Common myeloid progenitor, CD34-positive (primary cell): Measurements from ENCODE around the gene TMEM242.

ENCODE experiments used
- CTCF ChIA-PET: fragments of 350-600 bp; sonication (Branson Sonifier 250); formaldehyde crosslinking; loops from one replicate; lab custom pipeline; 2021; ENCODE audit warnings: antibody characterized with exemption; lab: Charles Lee
- POLR2A ChIA-PET: fragments of 350-600 bp; sonication (Branson Sonifier 250); formaldehyde crosslinking; loops from one replicate; lab custom pipeline; 2021; ENCODE audit warnings: antibody characterized with exemption; lab: Charles Lee
- DNase-seq, 3 donors: peaks; one replicate each; pipeline versions ENCODE4 v3.0.0 to v3.0.0-alpha.2; 2013
- H3K27ac ChIP-seq, 2 experiments: 1 replicate in 1 of 2; 2 replicates in 1 of 2; pipeline ENCODE4 v1.7.0; 2013; ENCODE audit warnings: inconsistent platforms in 2 of 2, low read length in 2 of 2, mild to moderate bottlenecking in 2 of 2, low read depth in 1 of 2, moderate library complexity in 1 of 2; ENCODE audit not compliant: severe bottlenecking in 2 of 2, insufficient read depth in 1 of 2, poor library complexity in 1 of 2
- H3K27me3 ChIP-seq, 5 experiments: replicated peaks in 2 of 5; 1 replicate in 3 of 5; 2 replicates in 2 of 5; pipeline versions ENCODE4 v1.6.1 to v1.7.0; 2013; ENCODE audit warnings: low read length in 4 of 5, mild to moderate bottlenecking in 2 of 5, moderate library complexity in 2 of 5, inconsistent platforms in 1 of 5; ENCODE audit not compliant: insufficient read depth in 5 of 5, control insufficient read depth in 4 of 5
- H3K36me3 ChIP-seq, 4 experiments: 1 replicate in 2 of 4; 2 replicates in 2 of 4; pipeline versions ENCODE4 v1.6.1 to v1.7.0; 2013; ENCODE audit warnings: low read length in 3 of 4, control low read depth in 1 of 4, mild to moderate bottlenecking in 1 of 4; ENCODE audit not compliant: control insufficient read depth in 4 of 4, insufficient read depth in 4 of 4
- H3K4me1 ChIP-seq, 4 experiments: 1 replicate in 3 of 4; 2 replicates in 1 of 4; pipeline versions ENCODE4 v1.6.1 to v1.7.1; 2013; ENCODE audit warnings: low read length in 3 of 4, mild to moderate bottlenecking in 3 of 4, control low read depth in 1 of 4, inconsistent platforms in 1 of 4, moderate library complexity in 1 of 4; ENCODE audit not compliant: control insufficient read depth in 4 of 4, insufficient read depth in 4 of 4; ENCODE audit errors: control extremely low read depth in 1 of 4
- H3K4me3 ChIP-seq, 7 experiments: 1 replicate in 4 of 7; 2 replicates in 3 of 7; pipeline versions ENCODE4 v1.5.1 to v1.7.0; 2013; ENCODE audit warnings: mild to moderate bottlenecking in 7 of 7, low read length in 6 of 7, moderate library complexity in 6 of 7, inconsistent platforms in 2 of 7, low read depth in 2 of 7, control low read depth in 1 of 7; ENCODE audit not compliant: insufficient read depth in 4 of 7, control insufficient read depth in 1 of 7; ENCODE audit errors: extremely low read depth in 1 of 7
- H3K9me3 ChIP-seq, 5 experiments: 1 replicate in 4 of 5; 2 replicates in 1 of 5; pipeline versions ENCODE4 v1.6.1 to v1.7.1; 2013; ENCODE audit warnings: low read length in 4 of 5, mild to moderate bottlenecking in 2 of 5, inconsistent platforms in 1 of 5, low read depth in 1 of 5, moderate library complexity in 1 of 5; ENCODE audit not compliant: control insufficient read depth in 4 of 5, insufficient read depth in 2 of 5; ENCODE audit errors: control extremely low read depth in 1 of 5
- WGBS: methylation state at CpG from one replicate; pipeline ENCODE4 v1.1.5; 2013; ENCODE audit not compliant: insufficient coverage; 5-methylcytosine and 5-hydroxymethylcytosine counted together

The TMEM242 gene

GRCh38 chr6:157335829-157336228 is 12.5 kb upstream of the TMEM242 start:
- H3K27ac ChIP-seq: no peak overlapping the region
- no peaks in the 10 kb centered on the region for H3K9me3 ChIP-seq
- no peak overlapping the region for H3K4me3 ChIP-seq
- POLR2A ChIA-PET: no interaction called here
- DNase-seq: no peak
- no peaks in the 10 kb centered on the region for H3K36me3 ChIP-seq
- H3K27me3 ChIP-seq: no peaks in the 10 kb centered on the region
- H3K4me1 ChIP-seq: peaks cover 0 to 10% (median 5%) of the 10 kb centered on the region in 4 experiments
- CTCF ChIA-PET: interaction anchor here (1.1 to 10.6 kb wide), 5 partner anchors 9 to 29 kb away, joined by 3 to 71 read pairs (median 4); partner anchors contain the start of gene TMEM242
- 86% methylated on average over 4 of the region's 6 CpGs for WGBS

- POLR2A ChIA-PET: no interaction called here
- Histone ChIP-seq H3K27me3 (peaks cover 0 to 2% (median 0%) of the 10 kb centered on the region in 5 experiments), H3K4me1 (peaks cover 0 to 10% (median 5%) of the 10 kb centered on the region in 4 experiments), H3K27ac (no peak overlapping the region), H3K36me3 (no peaks in the 10 kb centered on the region), H3K4me3 (no peak overlapping the region), H3K9me3 (no peaks in the 10 kb centered on the region)
- WGBS: 79% methylated on average over 2 of the region's 3 CpGs
- CTCF ChIA-PET: interaction anchor here (0.6 to 10.6 kb wide), 7 partner anchors 9 to 744 kb away, joined by 3 to 71 read pairs (median 3); partner anchors contain the start of gene TMEM242
- no peak for DNase-seq
Observed at GRCh38 chr6:157333956-157334355, 10.6 kb upstream of the TMEM242 start.

GRCh38 chr6:157333537-157333936 is 10.2 kb upstream of the TMEM242 start:
- H3K9me3 ChIP-seq: no peaks in the 10 kb centered on the region
- DNase-seq: no peak
- H3K36me3 ChIP-seq: no peaks in the 10 kb centered on the region
- H3K4me1 ChIP-seq: peaks cover 0 to 10% (median 5%) of the 10 kb centered on the region in 4 experiments
- no peak overlapping the region for H3K4me3 ChIP-seq
- H3K27ac ChIP-seq: no peak overlapping the region
- peaks cover 0 to 2% (median 0%) of the 10 kb centered on the region in 5 experiments for H3K27me3 ChIP-seq
- CTCF ChIA-PET: interaction anchor here (0.6 to 10.6 kb wide), 7 partner anchors 9 to 744 kb away, joined by 3 to 71 read pairs (median 3); partner anchors contain the start of gene TMEM242
- 95% methylated on average over 4 of the region's 4 CpGs for WGBS
- POLR2A ChIA-PET: no interaction called here

GRCh38 chr6:157332813-157333212 is 9.5 kb upstream of the TMEM242 start:
- H3K9me3 ChIP-seq: no peaks in the 10 kb centered on the region
- no peak for DNase-seq
- H3K4me1 ChIP-seq: peaks cover 0 to 6% (median 5%) of the 10 kb centered on the region in 4 experiments
- ChIA-PET POLR2A (no interaction called here), CTCF (interaction anchor here (1.1 to 10.6 kb wide), 5 partner anchors 8 to 131 kb away, joined by 3 to 71 read pairs (median 4); partner anchors contain the start of gene TMEM242)
- H3K27me3 ChIP-seq: peaks cover 0 to 2% (median 0%) of the 10 kb centered on the region in 5 experiments
- no peak overlapping the region for H3K27ac ChIP-seq
- no peaks in the 10 kb centered on the region for H3K36me3 ChIP-seq
- WGBS: 95% methylated on average over 5 of the region's 7 CpGs
- H3K4me3 ChIP-seq: no peak overlapping the region

- Histone ChIP-seq H3K4me1 (no peaks in the 10 kb centered on the region), H3K27me3 (peaks cover 0 to 5% (median 0%) of the 10 kb centered on the region in 5 experiments), H3K27ac (no peak overlapping the region), H3K36me3 (no peaks in the 10 kb centered on the region), H3K9me3 (no peaks in the 10 kb centered on the region), H3K4me3 (no peak overlapping the region)
- no CpG with 5 or more reads among the region's 2 CpGs for WGBS
- ChIA-PET POLR2A (no interaction called here), CTCF (interaction anchor here (10.6 kb wide), 1 partner anchor 6 kb away, joined by 71 read pairs; the partner anchor contains the start of gene TMEM242)
- no peak for DNase-seq
Observed at GRCh38 chr6:157330831-157331230, 7.5 kb upstream of the TMEM242 start.

- ChIA-PET POLR2A (no interaction called here), CTCF (no interaction called here)
- Histone ChIP-seq H3K4me3 (no peak overlapping the region), H3K27me3 (peaks cover 0 to 5% (median 0%) of the 10 kb centered on the region in 5 experiments), H3K4me1 (no peaks in the 10 kb centered on the region), H3K9me3 (no peaks in the 10 kb centered on the region), H3K36me3 (no peaks in the 10 kb centered on the region), H3K27ac (no peak overlapping the region)
- no peak for DNase-seq
- WGBS: 100% methylated on average over 1 of the region's 1 CpG
Observed at GRCh38 chr6:157329829-157330228, 6.5 kb upstream of the TMEM242 start.

GRCh38 chr6:157328108-157328692 is 4.9 kb upstream of the TMEM242 start:
- WGBS: 86% methylated on average over 1 of the region's 5 CpGs
- no peak for DNase-seq
- Histone ChIP-seq H3K4me3 (no peak overlapping the region), H3K36me3 (no peaks in the 10 kb centered on the region), H3K27me3 (peaks cover 0 to 5% (median 0%) of the 10 kb centered on the region in 5 experiments), H3K4me1 (peaks cover 3 to 11% (median 5%) of the 10 kb centered on the region in 4 experiments), H3K27ac (no peak overlapping the region), H3K9me3 (no peaks in the 10 kb centered on the region)
- ChIA-PET CTCF (interaction anchor here (3.3 kb wide), 1 partner anchor 9 kb away, joined by 9 read pairs; no protein-coding TSS in a partner anchor), POLR2A (no interaction called here)
